ENCODE results near the gene ZNF428.
A peak's percentile ranks its signal among the peaks of the same experiment; 100 is the strongest.

- TF ChIP-seq CTCF (IDR thresholded peaks at IDR 0.05) (no peak), POLR2A (IDR thresholded peaks at IDR 0.05) (peak in 1 of 2 donors; percentile 71)
Observed at GRCh38 chr19:43668406-43669109, 49.1 kb upstream of the ZNF428 start.

Data from thyroid gland (tissue), 4 donors.